ENCODE data around the gene TXNDC11.

The TXNDC11 gene

DNA sequence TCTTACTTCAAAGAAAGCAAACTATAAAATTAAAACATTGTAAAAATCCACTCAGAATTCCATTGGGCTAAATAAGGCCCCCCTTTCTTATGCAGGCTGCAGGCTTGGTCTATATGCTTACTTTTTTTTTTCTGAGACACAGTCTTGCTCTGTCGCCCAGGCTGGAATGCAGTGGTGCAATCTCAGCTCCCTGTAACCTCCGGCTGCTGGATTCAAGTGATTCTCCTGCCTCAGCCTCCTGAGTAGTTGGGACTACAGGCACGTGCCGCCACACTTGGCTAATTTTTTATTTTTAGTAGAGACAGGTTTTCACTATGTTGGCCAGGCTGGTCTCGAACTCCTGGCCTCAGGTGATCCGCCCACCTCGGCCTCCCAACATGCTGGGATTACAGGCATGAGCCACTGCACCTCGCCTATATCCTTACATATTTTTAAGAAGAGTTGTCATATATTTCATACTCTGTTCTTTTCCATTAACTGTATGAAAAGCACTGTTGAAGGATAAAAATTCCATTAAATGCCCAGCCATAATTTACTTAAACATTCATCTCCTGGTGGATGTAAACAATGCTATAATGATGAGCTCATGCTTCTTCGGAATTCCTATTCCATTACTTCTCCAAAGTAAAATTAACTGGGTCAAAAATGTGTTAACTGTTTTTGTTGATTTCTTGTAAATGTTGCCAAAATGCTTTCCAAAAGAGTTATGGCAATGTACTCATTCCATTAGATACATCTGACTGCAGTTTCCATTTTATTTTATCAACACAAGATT is 56.6 kb downstream of the TXNDC11 start:
- Histone ChIP-seq H3K27me3 (ENCODE audit: control insufficient read depth in 5 of 5, insufficient read depth in 4 of 5, low read length in 5 of 5) (no peaks in the 10 kb centered on the region), H3K9me3 (ENCODE audit: control insufficient read depth in 5 of 5, low read length in 5 of 5) (no peaks in the 10 kb centered on the region), H3K4me3 (ENCODE audit: low read depth in 1 of 5, low read length in 5 of 5) (no peak overlapping the region), H3K27ac (ENCODE audit: low read depth, low read length) (no peak overlapping the region), H3K36me3 (ENCODE audit: control insufficient read depth in 5 of 5, insufficient read depth in 5 of 5, low read length in 5 of 5) (peaks cover 20 to 62% (median 49%) of the 10 kb centered on the region in 5 donors), H3K9ac (ENCODE audit: low read length in 5 of 5) (no peak overlapping the region), H3K4me1 (ENCODE audit: control insufficient read depth in 5 of 5, insufficient read depth in 5 of 5, low read length in 5 of 5) (peaks cover 2 to 44% (median 32%) of the 10 kb centered on the region in 5 donors)

DNA sequence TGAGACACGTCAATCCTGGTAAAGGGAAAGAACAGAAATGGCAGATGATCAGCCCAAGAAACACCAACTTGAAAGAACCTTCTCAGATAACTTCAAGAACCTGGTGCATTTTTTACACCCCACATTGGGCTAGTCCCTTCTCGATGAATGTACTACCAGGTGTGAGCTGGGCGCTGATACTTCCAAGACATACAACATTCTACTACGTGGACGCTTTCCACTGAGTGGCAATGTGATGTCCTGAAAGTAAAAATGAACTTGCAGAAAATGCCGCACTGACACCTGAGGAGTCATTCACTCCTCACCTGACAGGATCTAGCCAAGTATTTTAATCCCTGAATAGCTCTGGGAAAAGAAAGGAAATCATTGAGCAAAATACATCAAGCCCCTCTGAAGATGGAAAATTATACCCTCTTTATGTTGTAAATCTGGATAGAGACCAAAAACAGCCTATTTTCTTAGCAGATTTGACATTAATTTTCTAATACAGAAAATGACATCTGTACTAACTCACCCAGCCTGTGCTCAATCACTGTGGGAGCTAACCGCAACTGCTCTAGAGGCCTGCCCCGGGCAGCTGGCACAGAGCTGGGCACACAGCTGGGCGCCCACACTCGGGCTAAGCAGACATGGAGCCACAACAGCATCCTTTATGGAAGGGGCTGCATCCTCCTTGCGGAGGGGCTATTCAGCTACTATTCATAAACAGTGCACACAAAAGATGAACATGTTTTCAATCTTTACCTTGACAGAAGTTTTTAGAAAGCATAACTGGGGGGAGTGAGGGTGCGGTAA is 58.2 kb downstream of the TXNDC11 start:
- Histone ChIP-seq H3K27me3 (ENCODE audit: control insufficient read depth in 5 of 5, insufficient read depth in 4 of 5, low read length in 5 of 5) (no peaks in the 10 kb centered on the region), H3K9ac (ENCODE audit: low read length in 5 of 5) (no peak overlapping the region), H3K4me3 (ENCODE audit: low read depth in 1 of 5, low read length in 5 of 5) (no peak overlapping the region), H3K36me3 (ENCODE audit: control insufficient read depth in 5 of 5, insufficient read depth in 5 of 5, low read length in 5 of 5) (peaks cover 21 to 71% (median 57%) of the 10 kb centered on the region in 5 donors), H3K4me1 (ENCODE audit: control insufficient read depth in 5 of 5, insufficient read depth in 5 of 5, low read length in 5 of 5) (peaks cover 2 to 37% (median 33%) of the 10 kb centered on the region in 5 donors), H3K9me3 (ENCODE audit: control insufficient read depth in 5 of 5, low read length in 5 of 5) (no peaks in the 10 kb centered on the region), H3K27ac (ENCODE audit: low read depth, low read length) (no peak overlapping the region)

DNA sequence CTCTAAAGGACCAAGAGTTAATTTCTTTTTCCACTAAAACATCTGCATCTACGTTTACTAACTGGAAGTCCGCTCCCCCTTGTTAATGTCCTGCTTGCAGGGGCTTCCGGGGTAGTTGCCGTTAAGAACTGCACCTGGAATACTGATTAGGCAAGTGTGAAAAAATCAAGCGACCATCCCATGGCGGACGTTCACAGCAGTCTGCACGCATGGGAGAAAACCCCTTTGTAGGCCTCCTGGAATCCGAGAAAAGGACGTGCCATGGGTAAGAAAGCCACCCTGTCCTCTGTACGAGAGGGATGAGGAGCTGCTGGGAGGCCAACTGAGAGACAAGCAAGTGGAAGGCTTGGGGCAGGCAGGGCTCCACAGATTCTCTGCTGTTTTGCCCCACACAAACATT is 59.5 kb downstream of the TXNDC11 start:
- peaks cover 4 to 34% (median 27%) of the 10 kb centered on the region in 5 donors for H3K4me1 ChIP-seq (ENCODE audit: control insufficient read depth in 5 of 5, insufficient read depth in 5 of 5, low read length in 5 of 5)
- H3K4me3 ChIP-seq (ENCODE audit: low read depth in 1 of 5, low read length in 5 of 5): no peak overlapping the region
- no peaks in the 10 kb centered on the region for H3K27me3 ChIP-seq (ENCODE audit: control insufficient read depth in 5 of 5, insufficient read depth in 4 of 5, low read length in 5 of 5)
- H3K9me3 ChIP-seq (ENCODE audit: control insufficient read depth in 5 of 5, low read length in 5 of 5): no peaks in the 10 kb centered on the region
- peak overlapping the region; percentile 2 for H3K27ac ChIP-seq (ENCODE audit: low read depth, low read length)
- peaks cover 21 to 84% (median 69%) of the 10 kb centered on the region in 5 donors for H3K36me3 ChIP-seq (ENCODE audit: control insufficient read depth in 5 of 5, insufficient read depth in 5 of 5, low read length in 5 of 5)
- H3K9ac ChIP-seq (ENCODE audit: low read length in 5 of 5): no peak overlapping the region

DNA sequence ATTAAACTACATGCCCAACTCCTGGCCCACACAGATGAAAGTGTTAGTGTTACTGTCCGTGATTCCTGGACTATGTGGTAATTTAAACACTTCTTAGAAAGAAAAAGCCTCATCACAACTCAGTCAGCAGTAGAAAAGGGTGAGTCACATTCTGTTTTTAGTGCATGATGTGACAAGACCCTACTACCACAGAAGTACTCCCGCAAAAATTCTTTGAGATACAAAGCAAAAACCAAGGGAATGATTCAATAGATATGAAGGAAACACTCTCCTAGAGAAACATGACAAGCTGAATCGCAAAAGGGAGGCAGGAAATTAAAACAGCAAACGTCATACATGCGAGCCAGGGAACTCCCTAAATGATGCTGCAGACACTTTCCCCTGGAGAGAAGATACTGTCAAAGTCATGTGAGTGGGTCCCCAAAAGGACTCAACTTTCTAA is 60.0 kb downstream of the TXNDC11 start:
- Histone ChIP-seq H3K4me3 (ENCODE audit: low read depth in 1 of 5, low read length in 5 of 5) (no peak overlapping the region), H3K27me3 (ENCODE audit: control insufficient read depth in 5 of 5, insufficient read depth in 4 of 5, low read length in 5 of 5) (no peaks in the 10 kb centered on the region), H3K4me1 (ENCODE audit: control insufficient read depth in 5 of 5, insufficient read depth in 5 of 5, low read length in 5 of 5) (peaks cover 8 to 37% (median 28%) of the 10 kb centered on the region in 5 donors), H3K27ac (ENCODE audit: low read depth, low read length) (peak overlapping the region; percentile 2), H3K9ac (ENCODE audit: low read length in 5 of 5) (no peak overlapping the region), H3K9me3 (ENCODE audit: control insufficient read depth in 5 of 5, low read length in 5 of 5) (no peaks in the 10 kb centered on the region), H3K36me3 (ENCODE audit: control insufficient read depth in 5 of 5, insufficient read depth in 5 of 5, low read length in 5 of 5) (peaks cover 21 to 85% (median 69%) of the 10 kb centered on the region in 5 donors)

DNA sequence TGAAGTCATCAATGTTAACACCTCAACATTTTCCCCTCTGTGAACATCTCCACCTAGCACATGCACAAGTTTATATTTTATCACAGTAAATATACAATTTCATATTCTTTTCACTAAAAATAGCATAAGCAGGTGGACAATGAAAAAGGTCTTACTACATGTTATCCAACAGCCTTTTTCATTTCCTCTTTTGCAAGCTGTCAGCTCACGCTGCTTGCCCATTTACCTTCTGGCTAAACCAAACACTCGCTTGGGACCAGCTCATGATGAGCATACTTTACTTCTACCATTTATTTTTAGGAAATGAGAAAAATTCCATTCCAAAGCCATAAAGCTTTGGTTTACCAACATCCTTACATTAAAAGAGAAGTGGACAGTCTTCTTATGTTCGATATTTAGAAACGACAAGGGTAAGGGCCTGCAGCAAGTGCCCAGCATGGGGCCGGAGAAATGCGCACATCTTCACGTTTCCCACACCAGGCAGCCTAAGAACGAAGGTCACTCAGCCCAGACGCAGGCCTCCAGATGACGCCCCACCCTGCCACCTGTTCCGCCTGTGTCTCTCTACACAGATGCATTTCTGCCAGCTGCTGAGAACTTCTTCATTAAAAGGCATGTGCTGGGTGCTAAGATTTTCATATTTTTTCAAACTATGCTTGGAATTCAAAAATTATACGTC is 60.5 kb downstream of the TXNDC11 start:
- Histone ChIP-seq H3K36me3 (ENCODE audit: control insufficient read depth in 5 of 5, insufficient read depth in 5 of 5, low read length in 5 of 5) (peaks cover 21 to 86% (median 70%) of the 10 kb centered on the region in 5 donors), H3K27ac (ENCODE audit: low read depth, low read length) (no peak overlapping the region), H3K9ac (ENCODE audit: low read length in 5 of 5) (no peak overlapping the region), H3K4me3 (ENCODE audit: low read depth in 1 of 5, low read length in 5 of 5) (no peak overlapping the region), H3K4me1 (ENCODE audit: control insufficient read depth in 5 of 5, insufficient read depth in 5 of 5, low read length in 5 of 5) (peaks cover 8 to 42% (median 29%) of the 10 kb centered on the region in 5 donors), H3K9me3 (ENCODE audit: control insufficient read depth in 5 of 5, low read length in 5 of 5) (no peaks in the 10 kb centered on the region), H3K27me3 (ENCODE audit: control insufficient read depth in 5 of 5, insufficient read depth in 4 of 5, low read length in 5 of 5) (no peaks in the 10 kb centered on the region)

DNA sequence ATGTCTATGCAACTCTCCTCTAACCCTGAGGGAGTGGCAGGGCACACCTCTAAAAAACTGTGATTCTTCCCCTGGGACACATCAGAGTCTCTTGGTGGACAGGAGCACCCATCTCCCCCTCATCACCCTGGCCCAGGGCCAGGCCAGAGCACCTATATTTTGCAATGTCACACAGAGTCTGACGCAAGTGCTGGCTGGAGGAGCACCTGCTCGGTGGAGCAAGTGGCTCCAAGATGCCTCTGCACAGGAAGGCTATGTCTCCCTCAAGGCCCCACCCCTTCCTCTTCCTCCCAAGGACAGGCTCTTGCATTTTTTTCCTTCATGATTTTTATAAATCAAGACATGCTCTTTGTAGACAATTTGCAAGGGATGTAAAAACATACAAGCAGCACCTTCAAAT is 61.1 kb downstream of the TXNDC11 start:
- Histone ChIP-seq H3K9me3 (ENCODE audit: control insufficient read depth in 5 of 5, low read length in 5 of 5) (no peaks in the 10 kb centered on the region), H3K4me3 (ENCODE audit: low read depth in 1 of 5, low read length in 5 of 5) (no peak overlapping the region), H3K27me3 (ENCODE audit: control insufficient read depth in 5 of 5, insufficient read depth in 4 of 5, low read length in 5 of 5) (no peaks in the 10 kb centered on the region), H3K27ac (ENCODE audit: low read depth, low read length) (no peak overlapping the region), H3K9ac (ENCODE audit: low read length in 5 of 5) (no peak overlapping the region), H3K36me3 (ENCODE audit: control insufficient read depth in 5 of 5, insufficient read depth in 5 of 5, low read length in 5 of 5) (peaks cover 18 to 88% (median 76%) of the 10 kb centered on the region in 5 donors), H3K4me1 (ENCODE audit: control insufficient read depth in 5 of 5, insufficient read depth in 5 of 5, low read length in 5 of 5) (peaks cover 8 to 47% (median 34%) of the 10 kb centered on the region in 5 donors)

DNA sequence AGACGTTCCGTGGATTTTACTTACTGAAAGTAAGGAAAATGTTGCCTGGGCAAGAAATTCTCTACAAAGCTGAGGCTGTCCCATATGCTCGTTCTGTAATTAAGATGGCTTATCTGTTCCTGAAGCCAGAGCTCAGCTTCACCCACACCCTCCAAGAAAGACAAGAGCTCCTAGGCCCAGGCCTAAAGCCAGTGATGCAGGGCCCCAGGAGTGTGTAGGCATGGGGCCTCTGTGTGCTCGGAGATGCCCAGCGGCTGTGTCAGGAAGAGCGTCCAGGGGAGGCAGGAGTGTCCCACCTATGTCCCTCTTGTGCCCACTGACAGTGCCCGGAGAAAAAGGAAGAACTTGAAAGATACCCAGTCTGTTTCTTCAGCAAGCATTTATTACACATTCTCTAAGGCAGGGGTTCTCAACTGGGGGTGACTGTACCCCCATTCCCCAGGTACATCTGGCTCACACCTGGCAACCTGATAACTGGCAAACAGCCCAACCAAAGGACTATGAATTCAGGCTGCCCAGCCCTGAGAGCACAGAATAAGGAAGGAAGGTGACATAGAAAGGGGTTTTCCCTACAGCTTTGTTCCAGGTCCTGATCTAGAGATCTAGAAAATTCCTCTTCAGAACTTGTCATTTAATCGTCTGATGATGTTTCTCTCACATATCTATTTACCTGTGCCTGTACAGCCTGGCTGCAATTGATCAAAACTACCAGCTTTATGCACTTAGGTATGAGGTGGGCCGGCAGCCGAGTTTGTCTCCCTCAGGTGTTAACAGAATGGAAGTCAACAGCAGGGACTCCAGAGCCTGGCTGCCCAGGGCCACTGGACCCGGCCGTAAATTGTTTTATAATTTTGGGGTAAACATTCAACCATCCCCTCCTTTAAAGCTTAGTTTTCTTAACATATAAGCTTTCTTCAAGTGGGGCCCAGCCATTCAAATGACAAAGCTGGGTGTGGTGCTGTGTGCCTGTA is 62.4 kb downstream of the TXNDC11 start:
- Histone ChIP-seq H3K27me3 (ENCODE audit: control insufficient read depth in 5 of 5, insufficient read depth in 4 of 5, low read length in 5 of 5) (no peaks in the 10 kb centered on the region), H3K27ac (ENCODE audit: low read depth, low read length) (peak overlapping the region; percentile 17), H3K4me1 (ENCODE audit: control insufficient read depth in 5 of 5, insufficient read depth in 5 of 5, low read length in 5 of 5) (peaks cover 8 to 60% (median 36%) of the 10 kb centered on the region in 5 donors), H3K9ac (ENCODE audit: low read length in 5 of 5) (no peak overlapping the region), H3K36me3 (ENCODE audit: control insufficient read depth in 5 of 5, insufficient read depth in 5 of 5, low read length in 5 of 5) (peaks cover 18 to 93% (median 85%) of the 10 kb centered on the region in 5 donors), H3K9me3 (ENCODE audit: control insufficient read depth in 5 of 5, low read length in 5 of 5) (no peaks in the 10 kb centered on the region), H3K4me3 (ENCODE audit: low read depth in 1 of 5, low read length in 5 of 5) (no peak overlapping the region)

DNA sequence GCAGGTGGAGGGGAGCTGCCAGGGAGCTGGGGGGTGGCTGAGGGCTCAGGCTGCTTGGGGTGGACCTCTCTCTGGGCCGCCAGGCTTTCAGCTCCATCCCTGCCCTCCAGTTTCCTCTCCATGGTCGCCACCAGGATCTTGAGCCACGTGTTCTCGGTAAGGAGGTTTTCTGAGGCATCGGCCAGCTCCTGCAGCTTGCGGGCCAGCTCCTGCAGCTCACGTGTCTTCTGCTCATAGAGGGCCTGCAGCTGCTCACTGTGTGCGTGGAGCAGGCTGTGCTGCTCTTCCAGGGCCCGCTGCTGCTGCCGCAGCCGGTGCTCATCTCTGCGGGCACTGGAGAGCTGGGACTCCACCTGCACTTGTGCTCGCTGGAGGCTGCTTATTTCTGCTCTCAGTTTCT is 63.4 kb downstream of the TXNDC11 start:
- Histone ChIP-seq H3K36me3 (ENCODE audit: control insufficient read depth in 5 of 5, insufficient read depth in 5 of 5, low read length in 5 of 5) (peaks cover 16 to 85% (median 83%) of the 10 kb centered on the region in 5 donors), H3K9me3 (ENCODE audit: control insufficient read depth in 5 of 5, low read length in 5 of 5) (no peaks in the 10 kb centered on the region), H3K4me3 (ENCODE audit: low read depth in 1 of 5, low read length in 5 of 5) (no peak overlapping the region), H3K4me1 (ENCODE audit: control insufficient read depth in 5 of 5, insufficient read depth in 5 of 5, low read length in 5 of 5) (peaks cover 8 to 70% (median 44%) of the 10 kb centered on the region in 5 donors), H3K27ac (ENCODE audit: low read depth, low read length) (no peak overlapping the region), H3K27me3 (ENCODE audit: control insufficient read depth in 5 of 5, insufficient read depth in 4 of 5, low read length in 5 of 5) (no peaks in the 10 kb centered on the region), H3K9ac (ENCODE audit: low read length in 5 of 5) (no peak overlapping the region)
